Brain microvascular endothelial cell (primary cell): ENCODE measurements around the gene LRRC32.

Source experiments
- DNase-seq: peaks from one replicate; pipeline ENCODE4 v3.0.0-alpha.2; 2020
- H3K27ac ChIP-seq: fragments of 250-450 bp; sonication (Bioruptor Pico); 2 replicates; pipeline ENCODE4 v1.5.1; 2020; ENCODE audit warnings: mild to moderate bottlenecking, moderate library complexity
- H3K27me3 ChIP-seq: fragments of 250-450 bp; sonication (Bioruptor Pico); replicated peaks from 2 replicates; pipeline ENCODE4 v1.5.1; 2020; ENCODE audit warnings: mild to moderate bottlenecking
- H3K36me3 ChIP-seq: fragments of 250-450 bp; sonication (Bioruptor Pico); replicated peaks from 2 replicates; pipeline ENCODE4 v1.5.1; 2020; ENCODE audit warnings: mild to moderate bottlenecking
- H3K4me3 ChIP-seq: 2 replicates; pipeline ENCODE4 v1.5.1; 2011; ENCODE audit warnings: low read depth, mild to moderate bottlenecking, control low read depth, low read length, moderate library complexity
- in situ Hi-C: cut with HindIII; loops from 2 replicates; pipeline ENCODE4 v1.10.0; 2017; ENCODE audit warnings: low sequenced_read_pairs, low pct_ligation_motif_present
- TF ChIP-seq, protein P1 (sequence below): IDR thresholded peaks from 2 replicates; pipeline ENCODE4 v1.5.1; 2011; ENCODE audit warnings: low read depth, mild to moderate bottlenecking, moderate library complexity, low read length, control low read depth, inconsistent platforms; ENCODE audit errors: missing control alignments

The LRRC32 gene

DNA sequence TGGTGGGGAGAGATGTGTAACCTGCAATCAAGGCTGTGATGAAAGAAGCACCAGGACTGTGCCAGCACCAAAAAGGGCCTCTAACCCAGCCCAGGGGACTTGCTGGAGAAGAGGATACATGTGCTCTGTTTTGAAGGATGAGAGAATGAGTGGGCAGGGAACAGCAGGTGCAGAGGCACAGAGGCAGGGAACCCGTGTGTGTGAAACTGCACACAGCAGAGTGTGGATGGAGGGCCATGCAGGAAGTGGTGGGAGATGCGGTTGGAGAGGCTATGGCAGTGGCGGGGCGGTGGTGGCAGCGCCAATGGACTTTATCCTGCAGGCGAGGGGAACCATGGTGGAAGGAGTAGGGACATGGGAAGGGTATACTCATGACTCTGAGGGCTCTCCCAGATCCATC, 25.2 kb upstream of the LRRC32 start:
- in situ Hi-C loops, result no loop called here
- Histone ChIP-seq H3K27me3 (no peaks in the 10 kb centered on the region), H3K36me3 (no peaks in the 10 kb centered on the region), H3K27ac (no peak overlapping the region), H3K4me3 (no peak overlapping the region)
- DNase-seq, result no peak
- TF ChIP-seq, protein P1, sequence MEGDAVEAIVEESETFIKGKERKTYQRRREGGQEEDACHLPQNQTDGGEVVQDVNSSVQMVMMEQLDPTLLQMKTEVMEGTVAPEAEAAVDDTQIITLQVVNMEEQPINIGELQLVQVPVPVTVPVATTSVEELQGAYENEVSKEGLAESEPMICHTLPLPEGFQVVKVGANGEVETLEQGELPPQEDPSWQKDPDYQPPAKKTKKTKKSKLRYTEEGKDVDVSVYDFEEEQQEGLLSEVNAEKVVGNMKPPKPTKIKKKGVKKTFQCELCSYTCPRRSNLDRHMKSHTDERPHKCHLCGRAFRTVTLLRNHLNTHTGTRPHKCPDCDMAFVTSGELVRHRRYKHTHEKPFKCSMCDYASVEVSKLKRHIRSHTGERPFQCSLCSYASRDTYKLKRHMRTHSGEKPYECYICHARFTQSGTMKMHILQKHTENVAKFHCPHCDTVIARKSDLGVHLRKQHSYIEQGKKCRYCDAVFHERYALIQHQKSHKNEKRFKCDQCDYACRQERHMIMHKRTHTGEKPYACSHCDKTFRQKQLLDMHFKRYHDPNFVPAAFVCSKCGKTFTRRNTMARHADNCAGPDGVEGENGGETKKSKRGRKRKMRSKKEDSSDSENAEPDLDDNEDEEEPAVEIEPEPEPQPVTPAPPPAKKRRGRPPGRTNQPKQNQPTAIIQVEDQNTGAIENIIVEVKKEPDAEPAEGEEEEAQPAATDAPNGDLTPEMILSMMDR, result no peak

DNA sequence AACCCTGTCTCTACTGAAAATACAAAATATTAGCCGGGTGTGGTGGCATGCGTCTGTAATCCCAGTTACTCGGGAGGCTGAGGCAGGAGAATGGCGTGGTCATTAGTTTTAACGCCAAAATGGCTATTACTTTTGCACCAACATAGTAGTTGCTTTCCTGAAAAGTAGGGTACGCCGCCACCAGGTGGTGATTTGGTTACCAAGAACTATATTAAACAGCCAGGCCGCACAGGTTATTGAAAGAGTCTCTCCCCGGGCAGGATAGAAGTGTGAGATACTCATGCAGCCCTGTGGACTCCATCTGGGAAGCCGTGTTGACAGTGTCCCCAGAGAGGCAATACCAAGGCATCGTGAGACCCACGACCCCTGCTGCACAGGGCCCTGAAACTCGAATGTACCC, 24.6 kb upstream of the LRRC32 start:
- DNase-seq, result no peak
- H3K27ac ChIP-seq, result no peak overlapping the region
- no peak overlapping the region for H3K4me3 ChIP-seq
- H3K36me3 ChIP-seq, result no peaks in the 10 kb centered on the region
- in situ Hi-C loops, result no loop called here
- TF ChIP-seq, protein P1, result peak; percentile 20
- no peaks in the 10 kb centered on the region for H3K27me3 ChIP-seq

DNA sequence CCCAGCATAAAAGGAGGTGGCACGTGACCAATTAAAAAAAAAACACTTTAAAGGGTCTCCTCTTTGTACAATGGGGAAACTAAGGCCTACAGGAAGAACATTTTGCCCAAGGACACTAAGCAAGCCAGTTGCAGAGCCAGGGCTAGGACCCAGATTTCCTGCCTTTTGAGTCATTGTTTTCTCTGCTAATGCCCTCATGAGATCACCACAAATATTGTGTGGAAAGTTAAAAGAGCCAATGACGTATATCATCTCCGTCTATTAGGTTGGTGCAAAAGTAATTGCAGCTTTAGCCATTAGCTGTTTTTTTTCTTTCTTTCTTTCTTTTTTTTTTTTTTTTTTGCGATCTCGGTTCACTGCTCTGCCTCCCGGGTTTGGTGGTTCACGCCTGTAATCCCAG, 24.1 kb upstream of the LRRC32 start:
- DNase-seq, result peak; percentile 75
- Histone ChIP-seq H3K36me3 (no peaks in the 10 kb centered on the region), H3K27ac (no peak overlapping the region), H3K27me3 (no peaks in the 10 kb centered on the region), H3K4me3 (no peak overlapping the region)
- in situ Hi-C loops, result no loop called here
- TF ChIP-seq, protein P1, result no peak

DNA sequence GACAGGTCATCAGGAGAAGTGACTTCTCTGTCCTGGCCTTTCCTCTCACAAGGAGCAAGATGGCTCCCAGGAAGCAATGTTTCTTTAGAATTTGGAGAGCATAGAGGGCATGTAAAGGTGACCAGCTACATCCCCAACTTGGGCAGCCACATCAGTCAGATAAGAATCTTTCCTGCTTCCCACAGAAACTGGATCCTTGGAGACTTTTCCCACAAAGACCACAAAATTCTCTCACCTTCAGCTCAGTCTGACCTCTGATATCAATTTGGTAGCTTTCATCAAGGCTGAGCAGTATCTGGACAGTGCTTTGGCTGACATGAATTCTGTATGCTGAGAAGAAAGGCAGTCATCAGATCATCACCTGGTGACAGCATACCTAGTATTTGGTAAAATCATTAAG, 23.3 kb upstream of the LRRC32 start:
- TF ChIP-seq, protein P1, result no peak
- Histone ChIP-seq H3K27ac (no peak overlapping the region), H3K4me3 (no peak overlapping the region), H3K36me3 (no peaks in the 10 kb centered on the region), H3K27me3 (no peaks in the 10 kb centered on the region)
- DNase-seq, result no peak
- in situ Hi-C loops, result no loop called here

DNA sequence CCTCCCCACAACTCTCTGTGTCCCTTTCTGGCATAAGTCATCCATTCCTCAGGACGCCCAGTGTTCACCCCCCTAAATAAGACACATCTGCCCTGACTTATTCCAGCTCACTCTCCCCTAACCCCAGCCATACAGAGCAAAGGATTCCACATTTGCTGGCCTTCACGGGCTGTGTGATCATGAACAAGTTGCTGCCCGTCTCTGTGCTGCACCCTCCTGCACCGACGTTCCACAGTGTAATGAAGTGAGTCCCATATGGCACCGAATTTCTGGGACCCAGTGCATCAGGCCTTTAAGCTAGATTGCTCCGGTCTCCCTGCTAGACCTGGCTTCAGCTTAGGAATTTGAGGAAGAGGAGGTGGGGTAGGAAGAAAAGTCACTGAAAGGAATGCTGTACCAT, 22.4 kb upstream of the LRRC32 start:
- TF ChIP-seq, protein P1, result no peak
- no peak for DNase-seq
- Histone ChIP-seq H3K36me3 (no peaks in the 10 kb centered on the region), H3K27ac (no peak overlapping the region), H3K27me3 (no peaks in the 10 kb centered on the region), H3K4me3 (no peak overlapping the region)
- in situ Hi-C loops, result no loop called here

DNA sequence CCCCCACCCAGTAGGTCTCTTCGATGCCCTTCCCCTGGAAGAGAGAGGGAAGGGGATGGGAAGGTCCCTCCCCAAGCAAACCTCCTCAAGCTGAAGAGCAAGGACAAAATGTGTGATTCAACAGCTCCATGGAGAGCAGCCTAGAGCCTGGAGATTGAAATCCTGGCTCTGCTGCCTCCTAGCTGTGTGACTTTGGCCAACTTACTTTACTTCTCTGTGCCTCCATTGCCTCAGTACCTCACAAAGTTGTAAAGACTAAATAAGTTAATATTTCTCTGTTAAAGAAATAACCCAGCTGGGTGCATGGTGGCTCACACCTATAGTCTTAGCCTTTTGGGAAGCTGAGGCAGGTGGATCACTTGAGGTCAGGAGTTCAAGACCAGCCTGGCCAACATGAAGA, 21.1 kb upstream of the LRRC32 start:
- no peak for DNase-seq
- no peak overlapping the region for H3K4me3 ChIP-seq
- no peaks in the 10 kb centered on the region for H3K36me3 ChIP-seq
- in situ Hi-C loops, result no loop called here
- TF ChIP-seq, protein P1, result no peak
- no peak overlapping the region for H3K27ac ChIP-seq
- no peaks in the 10 kb centered on the region for H3K27me3 ChIP-seq
